Spleen (tissue), 7 donors: ENCODE measurements around the gene MYRF.

ENCODE experiments used
- CTCF ChIP-seq, 11 experiments: fragments of 200-600 bp in 7 of 11; fragments of 450-650 bp in 4 of 11; sonication (generic) in 4 of 11; IDR thresholded peaks in 8 of 11; conservative IDR thresholded peaks in 3 of 11; 1 replicate in 7 of 11; 2 replicates in 4 of 11; pipeline versions ENCODE4 v1.4.0 to v1.8.0; 2016 to 2021; ENCODE audit warnings: antibody characterized with exemption in 11 of 11, inconsistent platforms in 4 of 11, mild to moderate bottlenecking in 1 of 11
- POLR2AphosphoS5 ChIP-seq, 3 donors: sonication (generic); formaldehyde crosslinking; IDR thresholded peaks; one replicate each; pipeline ENCODE4 v1.5.1; 2017; ENCODE audit warnings: antibody characterized with exemption in 3 of 3
- donor health status: DM: no; HTN: no; CAD: no; lungs with moderate emphysema.
- donor health status: DM: no; HTN: no; CAD: no.
- donor health status: DM: no; HTN: no; CAD: no.

DNA sequence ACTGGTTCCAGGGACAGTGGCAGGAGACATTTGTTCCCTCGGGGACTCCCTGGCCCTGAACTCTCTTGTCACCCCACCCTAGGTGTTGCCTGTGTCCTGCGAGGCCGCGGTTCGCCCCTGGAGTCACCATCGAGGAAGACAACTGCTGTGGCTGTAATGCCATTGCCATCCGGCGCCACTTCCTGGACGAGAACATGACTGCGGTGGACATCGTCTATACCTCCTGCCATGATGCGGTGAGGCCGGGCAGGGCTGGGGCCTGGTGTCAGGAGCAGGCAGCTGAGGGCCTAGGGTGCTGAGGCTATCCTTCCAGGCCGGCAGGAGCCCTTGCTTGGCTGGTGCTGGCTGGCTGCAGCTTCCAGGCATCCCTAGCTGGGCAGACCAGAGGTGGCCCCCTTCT lies 17.7 kb upstream of the MYRF start:
- TF ChIP-seq POLR2AphosphoS5 (IDR thresholded peaks at IDR 0.05) (no peak), CTCF (IDR thresholded peaks at IDR 0.05 in 8 of 11, conservative IDR thresholded peaks at IDR 0.05 in 3 of 11) (no peak)
